SU-DHL-6 (cell line): ENCODE results near the gene ITSN1.

Experiments used
- CTCF ChIP-seq: fragments of 200-600 bp; sonication (generic); IDR thresholded peaks from one replicate; pipeline ENCODE4 v1.5.1; 2017; ENCODE audit warnings: antibody characterized with exemption, mild to moderate bottlenecking, low read length, moderate library complexity; ENCODE audit not compliant: insufficient read depth, poor library complexity, severe bottlenecking
- EZH2phosphoT487 ChIP-seq: fragments of 200-600 bp; sonication (generic), shearing (Covaris generic); conservative IDR thresholded peaks from 2 replicates; pipeline ENCODE4 v1.6.1; 2018; ENCODE audit warnings: mild to moderate bottlenecking, antibody characterized with exemption, low read length, moderate library complexity, mixed read lengths

GRCh38 chr21:33608559-33608958, 33.7 kb upstream of the ITSN1 start:
- TF ChIP-seq CTCF: no peak
- TF ChIP-seq EZH2phosphoT487: no peak
